Right atrium auricular region (tissue), 2 donors: ENCODE results near the gene CACNB3. TPM values are rescaled to one million over a fixed set of nuclear protein-coding genes. Genes with fewer than 3 reads are reported as not detected.
A peak's percentile ranks its signal among the peaks of the same experiment; 100 is the strongest.

Experiments used
- DNase-seq: peaks from one replicate; pipeline ENCODE4 v3.0.0-alpha.2; 2019; ENCODE audit warnings: low spot score
- H3K27ac ChIP-seq, 2 donors: fragments of 200-600 bp; sonication (generic); 1 replicate in 1 of 2; 2 replicates in 1 of 2; pipeline ENCODE4 v1.5.1; 2016 to 2019
- H3K27me3 ChIP-seq, 2 donors: fragments of 200-600 bp; sonication (generic); one replicate each; pipeline versions ENCODE4 v1.5.1 to v1.6.0; 2017 to 2019
- H3K36me3 ChIP-seq: fragments of 200-600 bp; sonication (generic); one replicate; pipeline ENCODE4 v1.5.1; 2016
- H3K4me1 ChIP-seq, 2 donors: fragments of 200-600 bp; sonication (generic); one replicate each; pipeline versions ENCODE4 v1.5.1 to v1.6.0; 2017 to 2019
- H3K4me3 ChIP-seq, 2 donors: fragments of 200-600 bp; sonication (generic); 1 replicate in 1 of 2; 2 replicates in 1 of 2; pipeline ENCODE4 v1.5.1; 2017 to 2019; ENCODE audit warnings: mild to moderate bottlenecking in 1 of 2, moderate library complexity in 1 of 2
- H3K9me3 ChIP-seq, 2 donors: fragments of 200-600 bp; sonication (generic); one replicate each; pipeline ENCODE4 v1.5.1; 2019
- CTCF ChIP-seq, 2 donors: fragments of 200-600 bp; sonication (generic); IDR thresholded peaks; one replicate each; pipeline ENCODE4 v1.5.1; 2019; ENCODE audit warnings: antibody characterized with exemption in 2 of 2
- total RNA-seq, 2 donors: library from RNA; depleted of rRNA; stranded (reverse); fragments of >200 nt; gene quantifications; one replicate each; pipeline ENCODE4 v1.1.0, GENCODE V29; 2016

Gene CACNB3
- total RNA-seq, 2 donors from 2014 or later: 6.1 to 7.0 TPM

GRCh38 chr12:48774516-48774915, 43.8 kb upstream of the CACNB3 start:
- DNase-seq: no peak
- Histone ChIP-seq H3K27me3 (no peaks in the 10 kb centered on the region), H3K9me3 (no peaks in the 10 kb centered on the region), H3K4me1 (peaks cover 0 to 44% of the 10 kb centered on the region in 2 donors), H3K4me3 (no peak overlapping the region), H3K36me3 (peaks cover 78% of the 10 kb centered on the region), H3K27ac (peak overlapping the region in 1 of 2 donors; percentile 53)
- TF ChIP-seq CTCF (IDR thresholded peaks at IDR 0.05): no peak

- Histone ChIP-seq H3K4me1 (peaks cover 0 to 52% of the 10 kb centered on the region in 2 donors), H3K27ac (no peak overlapping the region)
Observed at GRCh38 chr12:48775299-48775698, 43.0 kb upstream of the CACNB3 start.

DNA sequence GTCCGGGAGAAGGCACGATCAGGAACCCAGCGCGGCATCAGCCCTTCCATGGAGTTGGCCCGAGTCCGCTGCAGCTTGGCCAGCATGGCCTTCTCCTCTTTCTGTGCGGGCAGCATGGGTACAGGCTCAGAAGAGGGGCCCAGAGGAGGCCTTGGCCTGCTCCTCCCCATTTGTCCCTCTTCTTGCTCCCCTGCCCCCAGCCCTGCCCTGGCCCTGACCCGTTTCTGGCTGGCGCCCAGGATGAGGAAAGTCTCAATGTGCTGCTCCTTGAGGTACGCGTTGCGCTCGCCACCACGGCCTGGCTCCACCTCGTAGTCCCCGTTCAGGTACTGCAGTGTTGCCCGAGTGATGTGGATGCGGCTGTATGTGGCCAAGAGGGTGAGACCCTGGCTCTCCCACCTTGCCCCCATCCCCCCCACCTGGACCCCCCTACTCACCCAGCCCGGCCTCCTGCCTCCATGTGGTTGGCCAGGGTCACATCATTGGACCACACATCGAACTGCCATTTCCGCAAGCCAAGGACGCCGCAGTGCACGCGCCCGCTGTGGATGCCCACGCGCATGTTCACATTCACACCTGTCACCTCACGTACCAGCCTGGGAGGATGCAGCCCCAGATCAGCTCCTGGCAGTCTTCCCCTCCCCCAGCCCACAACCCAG, 42.2 kb upstream of the CACNB3 start:
- Histone ChIP-seq H3K27ac (peak overlapping the region in 1 of 2 donors; percentile 83), H3K27me3 (no peaks in the 10 kb centered on the region), H3K36me3 (peaks cover 64% of the 10 kb centered on the region), H3K4me3 (no peak overlapping the region), H3K4me1 (peaks cover 0 to 60% of the 10 kb centered on the region in 2 donors), H3K9me3 (no peaks in the 10 kb centered on the region)
- TF ChIP-seq CTCF (IDR thresholded peaks at IDR 0.05): no peak
- DNase-seq: no peak

More at GRCh38 chr12:48775299-48775698, 43.0 kb upstream of the CACNB3 start:
- Histone ChIP-seq H3K36me3 (peaks cover 72% of the 10 kb centered on the region), H3K27me3 (no peaks in the 10 kb centered on the region), H3K4me3 (no peak overlapping the region), H3K9me3 (no peaks in the 10 kb centered on the region)
- TF ChIP-seq CTCF (IDR thresholded peaks at IDR 0.05): no peak
- no peak for DNase-seq

- no peak overlapping the region for H3K4me3 ChIP-seq
- no peak for TF ChIP-seq CTCF (IDR thresholded peaks at IDR 0.05)
- peaks cover 55% of the 10 kb centered on the region for H3K36me3 ChIP-seq
- no peaks in the 10 kb centered on the region for H3K27me3 ChIP-seq
- peaks cover 0 to 61% of the 10 kb centered on the region in 2 donors for H3K4me1 ChIP-seq
- H3K9me3 ChIP-seq: no peaks in the 10 kb centered on the region
- DNase-seq: no peak
- H3K27ac ChIP-seq: peak overlapping the region; percentile 83 to 93
Observed at GRCh38 chr12:48776956-48777355, 41.3 kb upstream of the CACNB3 start.

DNA sequence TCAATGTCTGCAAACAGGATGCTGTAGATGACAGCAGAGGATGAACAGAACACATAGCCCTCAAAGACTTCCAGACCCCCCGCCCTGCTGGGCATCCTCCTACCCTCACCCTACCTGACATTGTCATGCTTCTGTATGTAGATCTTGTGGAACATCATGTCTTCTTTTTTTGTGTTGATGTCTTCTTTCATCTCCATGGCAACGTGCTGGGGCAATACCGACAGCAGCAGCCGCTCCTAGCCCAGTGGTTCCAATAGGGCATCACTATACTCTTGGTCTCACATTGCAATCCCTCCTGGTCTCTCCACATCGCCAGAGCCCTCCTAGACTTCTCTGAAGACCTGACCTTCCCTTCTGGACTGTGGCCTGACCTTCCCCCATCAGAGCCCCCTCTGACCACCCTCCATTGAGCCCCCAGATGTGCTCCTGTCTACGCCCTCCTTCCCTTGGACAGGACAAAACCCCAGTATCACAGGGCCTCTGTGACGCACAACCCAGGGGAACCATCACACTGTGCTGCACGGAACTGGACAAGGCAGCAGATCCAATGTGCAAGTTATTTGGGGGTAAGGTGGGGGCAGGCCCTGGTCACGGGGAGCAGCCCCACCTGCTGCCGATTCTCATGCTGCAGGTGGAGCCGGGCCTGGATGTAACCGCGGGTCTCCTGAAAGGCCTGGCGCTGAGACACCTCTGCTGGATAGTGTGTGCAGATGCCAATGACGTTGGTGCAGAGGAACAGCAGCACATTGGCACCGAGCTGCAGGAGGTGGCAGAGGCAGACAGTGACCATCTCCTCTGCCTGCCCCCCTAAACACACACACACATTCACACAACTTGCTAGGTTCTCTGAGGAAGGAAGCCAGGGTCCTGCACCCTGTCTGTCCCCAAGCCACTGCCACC, 40.5 kb upstream of the CACNB3 start:
- peak overlapping the region; percentile 83 to 93 for H3K27ac ChIP-seq
- no peaks in the 10 kb centered on the region for H3K9me3 ChIP-seq
- H3K36me3 ChIP-seq: peaks cover 53% of the 10 kb centered on the region
- no peak for DNase-seq
- peak in 1 of 2 donors; percentile 18 for TF ChIP-seq CTCF (IDR thresholded peaks at IDR 0.05)
- no peaks in the 10 kb centered on the region for H3K27me3 ChIP-seq
- no peak overlapping the region for H3K4me3 ChIP-seq
- H3K4me1 ChIP-seq: peaks cover 0 to 63% of the 10 kb centered on the region in 2 donors
